Stimulated activated CD8-positive, alpha-beta memory T cell treated with anti-CD3 and anti-CD28 coated beads, Interleukin-7, amount 100 ng/mL, for 4 hours (primary cell): ENCODE data around the gene STRN3.
"Not testable (repeated sequence)": the region's sequence is repeated elsewhere in the genome, so short reads cannot be mapped to it uniquely, and the experiment has no call there.

Experiments used
- DNase-seq, 2 donors: peaks; one replicate each; pipeline ENCODE4 v3.0.0-alpha.2; 2020; ENCODE audit warnings: low read depth in 2 of 2

STRN3 gene

GRCh38 chr14:31036552-31036951, 10.4 kb upstream of the STRN3 start:
- no peak for DNase-seq

GRCh38 chr14:31030469-31030868, 4.3 kb upstream of the STRN3 start:
- no peak for DNase-seq

GRCh38 chr14:31029016-31029970, 3.1 kb upstream of the STRN3 start:
- DNase-seq = no peak

- DNase-seq = no peak
Measured at GRCh38 chr14:31027847-31028246, 1.7 kb upstream of the STRN3 start.

GRCh38 chr14:31026450-31027235, 464 bp upstream of the STRN3 start:
- peak; percentile 86 to 89 for DNase-seq

GRCh38 chr14:31025367-31026076, 657 bp downstream of the STRN3 start, which contains the start of gene AP4S1:
TSS of gene AP4S1 (plus strand) at chr14:31025649. CDS start at chr14:31066197, 40,548 bp downstream.
- peak in 1 of 2 donors; percentile 22 for DNase-seq

GRCh38 chr14:31024577-31025366, 1.4 kb downstream of the STRN3 start:
- no peak for DNase-seq

GRCh38 chr14:31024010-31024480, 2.1 kb downstream of the STRN3 start:
- no peak for DNase-seq

- DNase-seq = no peak
Measured at GRCh38 chr14:31022386-31022785, 3.8 kb downstream of the STRN3 start.

- no peak for DNase-seq
Measured at GRCh38 chr14:31021576-31021949, 4.6 kb downstream of the STRN3 start.

GRCh38 chr14:31020834-31021575, 5.2 kb downstream of the STRN3 start:
- no peak for DNase-seq

- DNase-seq = no peak
Measured at GRCh38 chr14:31018057-31018645, 8.0 kb downstream of the STRN3 start.

- no peak for DNase-seq
Measured at GRCh38 chr14:31013841-31014240, 12.3 kb downstream of the STRN3 start.

GRCh38 chr14:31010935-31011334, 15.2 kb downstream of the STRN3 start:
- DNase-seq = no peak

- no peak for DNase-seq
Measured at GRCh38 chr14:31009836-31010574, 16.2 kb downstream of the STRN3 start.

GRCh38 chr14:31006703-31007102, 19.5 kb downstream of the STRN3 start:
- DNase-seq = no peak

- not testable (repeated sequence) for DNase-seq
Measured at GRCh38 chr14:31004007-31004406, 22.2 kb downstream of the STRN3 start.

- DNase-seq = no peak
Measured at GRCh38 chr14:31003284-31003683, 22.9 kb downstream of the STRN3 start.

GRCh38 chr14:31001339-31001658, 24.9 kb downstream of the STRN3 start:
- DNase-seq = no peak
